ENCODE data around the gene UBE3A.

The UBE3A gene

GRCh38 chr15:25401501-25401900, 37.3 kb downstream of the UBE3A start:
- TF ChIP-seq CSDC2 (CRISPR knock-in tag; IDR thresholded peaks at IDR 0.05): no peak
- no peak for TF ChIP-seq TSHZ2 (CRISPR knock-in tag; IDR thresholded peaks at IDR 0.05)
- TF ChIP-seq OSR1 (CRISPR knock-in tag; IDR thresholded peaks at IDR 0.05): no peak
- TF ChIP-seq PATZ1 (CRISPR knock-in tag; IDR thresholded peaks at IDR 0.05; ENCODE audit: borderline replicate concordance): no peak
- TF ChIP-seq PPARA (CRISPR knock-in tag; IDR thresholded peaks at IDR 0.05; ENCODE audit: borderline replicate concordance): no peak
- TF ChIP-seq RARB (CRISPR knock-in tag; IDR thresholded peaks at IDR 0.05): no peak
- TF ChIP-seq ZFP30 (CRISPR knock-in tag; IDR thresholded peaks at IDR 0.05): no peak
- no peak for TF ChIP-seq TCF4 (CRISPR knock-in tag; IDR thresholded peaks at IDR 0.05; ENCODE audit: borderline replicate concordance)
- TF ChIP-seq SNAI2 (CRISPR knock-in tag; IDR thresholded peaks at IDR 0.05): no peak
- no peak for TF ChIP-seq ZFP3 (CRISPR knock-in tag; IDR thresholded peaks at IDR 0.05)
- TF ChIP-seq CSRNP3 (CRISPR knock-in tag; IDR thresholded peaks at IDR 0.05): no peak
- TF ChIP-seq ZC3H10 (CRISPR knock-in tag; IDR thresholded peaks at IDR 0.05): no peak
- TF ChIP-seq ESRRG (CRISPR knock-in tag; IDR thresholded peaks at IDR 0.05): no peak
- no peak for TF ChIP-seq CREB5 (CRISPR knock-in tag; IDR thresholded peaks at IDR 0.05; ENCODE audit: low read depth)
- no peak for TF ChIP-seq ZNF565 (CRISPR knock-in tag; conservative IDR thresholded peaks at IDR 0.05; ENCODE audit: low read depth)
- no peak for TF ChIP-seq ISL1 (CRISPR knock-in tag; IDR thresholded peaks at IDR 0.05)
- TF ChIP-seq GLIS3 (CRISPR knock-in tag; IDR thresholded peaks at IDR 0.05): no peak
- no peak for TF ChIP-seq TOX (CRISPR knock-in tag; IDR thresholded peaks at IDR 0.05; ENCODE audit: borderline replicate concordance)
- no peak for ATAC-seq

- no peak for ATAC-seq
- no peak for TF ChIP-seq SNAI2 (CRISPR knock-in tag; IDR thresholded peaks at IDR 0.05)
- no peak for TF ChIP-seq ARNTL (CRISPR knock-in tag; IDR thresholded peaks at IDR 0.05; ENCODE audit: borderline replicate concordance, low read depth)
- TF ChIP-seq ZC3H10 (CRISPR knock-in tag; IDR thresholded peaks at IDR 0.05): no peak
- no peak for TF ChIP-seq CSRNP3 (CRISPR knock-in tag; IDR thresholded peaks at IDR 0.05)
- TF ChIP-seq ZFP3 (CRISPR knock-in tag; IDR thresholded peaks at IDR 0.05): no peak
- TF ChIP-seq TCF4 (CRISPR knock-in tag; IDR thresholded peaks at IDR 0.05; ENCODE audit: borderline replicate concordance): no peak
- no peak for TF ChIP-seq ZNF70 (CRISPR knock-in tag; IDR thresholded peaks at IDR 0.05)
- TF ChIP-seq TOX (CRISPR knock-in tag; IDR thresholded peaks at IDR 0.05; ENCODE audit: borderline replicate concordance): no peak
- TF ChIP-seq PPARA (CRISPR knock-in tag; IDR thresholded peaks at IDR 0.05; ENCODE audit: borderline replicate concordance): no peak
- no peak for TF ChIP-seq RARB (CRISPR knock-in tag; IDR thresholded peaks at IDR 0.05)
- TF ChIP-seq BACH2 (CRISPR knock-in tag; IDR thresholded peaks at IDR 0.05; ENCODE audit: borderline replicate concordance): no peak
- no peak for TF ChIP-seq ESRRG (CRISPR knock-in tag; IDR thresholded peaks at IDR 0.05)
- TF ChIP-seq GLIS3 (CRISPR knock-in tag; IDR thresholded peaks at IDR 0.05): no peak
- no peak for TF ChIP-seq ISL1 (CRISPR knock-in tag; IDR thresholded peaks at IDR 0.05)
- TF ChIP-seq POU6F1 (CRISPR knock-in tag; IDR thresholded peaks at IDR 0.05; ENCODE audit: borderline replicate concordance, low read depth): no peak
- TF ChIP-seq PATZ1 (CRISPR knock-in tag; IDR thresholded peaks at IDR 0.05; ENCODE audit: borderline replicate concordance): no peak
- TF ChIP-seq CREB5 (CRISPR knock-in tag; IDR thresholded peaks at IDR 0.05; ENCODE audit: low read depth): no peak
Measured at GRCh38 chr15:25397100-25397499, 41.7 kb downstream of the UBE3A start.
